Mesothelial cell of epicardium (in vitro differentiated cells): ENCODE data around the gene C1orf87. TPM values are rescaled to one million over a fixed set of nuclear protein-coding genes. Genes with fewer than 3 reads are reported as not detected.

Experiments used
- DNase-seq, 2 experiments: peaks; one replicate each; pipeline ENCODE4 v3.0.0; 2021; ENCODE audit warnings: low spot score in 2 of 2; ENCODE audit not compliant: unreplicated experiment in 2 of 2
- H3K27ac Mint-ChIP-seq: 2 replicates; pipeline ENCODE4 v1.8.0; 2021; ENCODE audit warnings: mixed read lengths
- H3K27me3 Mint-ChIP-seq: 2 replicates; pipeline ENCODE4 v1.8.0; 2021; ENCODE audit warnings: low read depth, mixed read lengths
- H3K36me3 Mint-ChIP-seq: 2 replicates; pipeline ENCODE4 v1.8.0; 2021; ENCODE audit warnings: mixed read lengths
- H3K4me1 Mint-ChIP-seq: 2 replicates; pipeline ENCODE4 v1.8.0; 2021; ENCODE audit warnings: mixed read lengths
- H3K4me3 Mint-ChIP-seq: 2 replicates; pipeline ENCODE4 v1.8.0; 2021; ENCODE audit warnings: mild to moderate bottlenecking, moderate library complexity, mixed read lengths
- H3K9me3 Mint-ChIP-seq: 2 replicates; pipeline ENCODE4 v1.8.0; 2021; ENCODE audit warnings: mixed read lengths
- total RNA-seq: library from RNA; stranded (reverse); gene quantifications from 3 replicates; pipeline ENCODE4 v1.2.1, GENCODE V29; 2021
- TF ChIP-seq, protein P1 (sequence below): fragments of 200-600 bp; sonication (generic); IDR thresholded peaks from one replicate; pipeline ENCODE4 v1.5.0; 2021; ENCODE audit warnings: antibody characterized with exemption; ENCODE audit not compliant: unreplicated experiment

C1orf87 gene, protein sequence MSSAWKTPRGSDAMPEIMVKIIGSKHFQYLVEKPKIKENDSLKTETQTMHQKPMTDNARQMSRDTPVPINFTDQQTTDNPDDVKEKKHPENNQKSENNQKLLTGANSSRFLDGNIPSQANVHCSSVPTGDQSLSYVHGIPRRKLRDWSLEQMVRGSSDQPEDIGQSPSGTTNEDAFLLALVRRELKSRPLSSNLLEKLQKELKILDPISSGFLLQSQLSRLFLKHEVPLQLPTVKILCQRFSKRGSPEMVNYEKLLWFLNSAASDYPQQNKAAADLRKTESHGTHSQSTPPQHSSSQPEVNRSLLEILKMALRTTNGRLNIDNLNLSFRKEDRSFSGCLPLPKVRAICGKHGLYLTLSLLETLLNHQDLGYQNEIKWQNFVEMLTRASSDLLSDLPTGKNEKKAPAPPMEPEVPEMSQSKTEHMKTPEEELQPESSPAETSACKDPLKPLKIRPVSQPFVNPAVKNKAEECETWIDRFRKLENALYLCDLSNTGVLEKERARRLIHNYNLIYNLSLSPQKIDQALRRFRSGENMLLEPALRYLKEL
- total RNA-seq = not detected in 3 replicates

DNA sequence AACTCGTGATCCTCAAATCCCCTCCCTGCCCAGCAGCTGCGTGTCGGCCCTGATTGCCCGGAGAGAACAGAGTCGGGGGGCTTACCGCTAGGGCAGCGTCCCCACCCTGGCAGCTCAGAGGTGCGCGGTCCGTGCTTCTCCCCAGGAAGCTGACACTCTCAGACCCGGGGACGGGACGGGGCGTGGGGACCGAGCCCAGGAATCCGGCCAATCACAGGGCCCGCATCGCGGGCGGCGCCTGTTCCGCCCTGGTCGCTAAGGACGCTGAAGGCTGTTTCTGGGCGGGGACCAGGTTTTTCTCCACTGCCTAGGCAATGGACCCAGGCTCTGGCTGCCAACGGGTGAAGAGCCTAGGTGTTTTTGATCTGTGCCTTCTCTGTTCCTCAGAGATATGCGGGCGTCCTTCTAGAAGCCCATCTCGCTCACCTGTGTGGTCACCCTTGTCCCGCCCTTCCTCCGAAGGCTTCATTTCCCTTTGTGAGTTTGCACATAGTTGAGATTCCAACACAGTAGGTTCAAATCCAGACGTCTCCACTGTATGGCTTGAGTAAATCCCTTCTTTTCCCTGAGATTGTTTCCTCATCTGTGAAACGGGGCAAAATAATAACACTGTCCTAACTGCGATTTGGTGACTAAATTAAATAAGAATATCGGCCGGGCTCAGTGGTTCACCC is at the start of gene C1orf87:
C1orf87 (minus strand) TSS at position 166 of the 674 bp plus-strand sequence. CDS start 1,127 bp downstream, outside the sequence.
- DNase-seq = no peak
- Mint-ChIP-seq H3K4me1 (peaks cover 29% of the 10 kb centered on the region), H3K4me3 (no peak within 1 kb of the TSS), H3K27ac (no peak within 1 kb of the TSS), H3K36me3 (no peaks in the 10 kb centered on the region), H3K27me3 (peaks cover 55% of the 10 kb centered on the region), H3K9me3 (no peaks in the 10 kb centered on the region)
- TF ChIP-seq, protein P1, sequence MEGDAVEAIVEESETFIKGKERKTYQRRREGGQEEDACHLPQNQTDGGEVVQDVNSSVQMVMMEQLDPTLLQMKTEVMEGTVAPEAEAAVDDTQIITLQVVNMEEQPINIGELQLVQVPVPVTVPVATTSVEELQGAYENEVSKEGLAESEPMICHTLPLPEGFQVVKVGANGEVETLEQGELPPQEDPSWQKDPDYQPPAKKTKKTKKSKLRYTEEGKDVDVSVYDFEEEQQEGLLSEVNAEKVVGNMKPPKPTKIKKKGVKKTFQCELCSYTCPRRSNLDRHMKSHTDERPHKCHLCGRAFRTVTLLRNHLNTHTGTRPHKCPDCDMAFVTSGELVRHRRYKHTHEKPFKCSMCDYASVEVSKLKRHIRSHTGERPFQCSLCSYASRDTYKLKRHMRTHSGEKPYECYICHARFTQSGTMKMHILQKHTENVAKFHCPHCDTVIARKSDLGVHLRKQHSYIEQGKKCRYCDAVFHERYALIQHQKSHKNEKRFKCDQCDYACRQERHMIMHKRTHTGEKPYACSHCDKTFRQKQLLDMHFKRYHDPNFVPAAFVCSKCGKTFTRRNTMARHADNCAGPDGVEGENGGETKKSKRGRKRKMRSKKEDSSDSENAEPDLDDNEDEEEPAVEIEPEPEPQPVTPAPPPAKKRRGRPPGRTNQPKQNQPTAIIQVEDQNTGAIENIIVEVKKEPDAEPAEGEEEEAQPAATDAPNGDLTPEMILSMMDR = no peak

DNA sequence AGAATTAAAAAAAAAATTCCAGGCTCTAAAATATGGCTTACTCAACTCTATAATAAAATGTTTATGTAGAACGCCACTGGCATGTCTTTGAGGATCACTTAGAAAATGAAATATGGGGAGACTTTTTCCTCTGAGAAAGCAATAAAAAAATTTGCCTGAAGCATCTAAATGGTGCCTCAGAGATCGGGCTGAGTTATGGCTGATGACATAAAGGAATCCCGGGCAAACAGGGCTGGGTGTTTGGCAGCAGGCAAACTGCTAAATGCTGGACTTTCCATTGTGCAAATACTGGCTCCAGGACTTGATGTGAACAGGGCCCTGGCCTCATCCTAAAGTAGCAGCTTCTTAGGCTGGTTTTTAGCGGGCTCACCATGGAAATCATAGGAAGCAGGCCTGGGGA is 44.5 kb upstream of the C1orf87 start:
- no peak for DNase-seq
- Mint-ChIP-seq H3K4me3 (no peak overlapping the region), H3K27me3 (peaks cover 43% of the 10 kb centered on the region), H3K9me3 (no peaks in the 10 kb centered on the region), H3K4me1 (peaks cover 20% of the 10 kb centered on the region), H3K36me3 (no peaks in the 10 kb centered on the region), H3K27ac (no peak overlapping the region)
- TF ChIP-seq, protein P1 = no peak

DNA sequence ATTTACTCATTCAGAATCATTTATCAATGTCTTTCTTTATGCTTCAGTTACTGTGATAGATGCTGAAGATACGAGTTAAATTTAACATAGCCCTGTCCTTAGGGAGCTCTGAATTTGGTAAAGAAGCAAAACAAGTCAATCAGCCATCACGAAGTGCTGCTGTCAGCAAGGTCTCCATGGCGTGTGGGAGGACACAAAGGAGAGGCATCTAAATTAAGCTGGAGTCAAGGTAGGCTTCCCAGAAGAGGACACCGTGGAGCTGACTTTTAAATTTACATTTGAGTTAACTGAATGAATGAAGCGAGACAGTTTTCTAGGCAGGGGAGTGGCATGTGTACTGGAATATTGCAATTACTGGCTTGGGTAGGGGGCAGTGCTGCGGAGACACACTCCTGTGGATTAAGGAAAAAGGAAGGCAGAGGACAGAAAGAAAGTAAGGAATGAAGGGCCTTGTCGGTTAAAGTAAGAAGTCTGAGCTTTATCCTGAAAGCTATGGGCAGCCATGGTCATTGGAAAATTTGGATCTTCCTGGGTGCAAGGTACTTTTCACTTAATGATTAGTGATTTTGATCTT is 41.3 kb upstream of the C1orf87 start:
- peaks cover 37% of the 10 kb centered on the region for H3K27me3 Mint-ChIP-seq
- H3K4me3 Mint-ChIP-seq = no peak overlapping the region
- H3K9me3 Mint-ChIP-seq = no peaks in the 10 kb centered on the region
- no peak overlapping the region for H3K27ac Mint-ChIP-seq
- no peak for DNase-seq
- H3K4me1 Mint-ChIP-seq = peaks cover 18% of the 10 kb centered on the region
- TF ChIP-seq, protein P1 = no peak
- no peaks in the 10 kb centered on the region for H3K36me3 Mint-ChIP-seq

DNA sequence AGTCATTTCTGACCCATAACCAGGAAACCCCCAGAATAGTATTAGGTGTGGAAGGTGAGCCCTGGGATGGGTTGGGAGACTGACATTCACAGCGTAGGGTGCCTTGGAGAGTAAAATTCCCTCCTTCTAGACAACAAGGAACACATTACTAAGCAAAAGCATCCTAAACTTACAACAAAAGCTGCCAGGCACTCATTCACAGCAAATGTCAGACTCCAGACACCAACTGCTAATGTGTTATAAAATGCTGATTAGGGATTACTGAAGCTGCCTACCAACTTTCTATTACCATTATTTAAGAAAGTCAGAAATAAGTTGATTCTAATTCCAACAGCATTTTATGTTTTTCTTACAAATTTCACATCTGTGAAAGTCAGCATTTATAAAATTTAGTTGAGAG is 40.0 kb upstream of the C1orf87 start:
- Mint-ChIP-seq H3K4me3 (no peak overlapping the region), H3K9me3 (no peaks in the 10 kb centered on the region), H3K36me3 (no peaks in the 10 kb centered on the region), H3K27me3 (peaks cover 37% of the 10 kb centered on the region), H3K4me1 (peaks cover 17% of the 10 kb centered on the region), H3K27ac (no peak overlapping the region)
- DNase-seq = no peak
- TF ChIP-seq, protein P1 = no peak

DNA sequence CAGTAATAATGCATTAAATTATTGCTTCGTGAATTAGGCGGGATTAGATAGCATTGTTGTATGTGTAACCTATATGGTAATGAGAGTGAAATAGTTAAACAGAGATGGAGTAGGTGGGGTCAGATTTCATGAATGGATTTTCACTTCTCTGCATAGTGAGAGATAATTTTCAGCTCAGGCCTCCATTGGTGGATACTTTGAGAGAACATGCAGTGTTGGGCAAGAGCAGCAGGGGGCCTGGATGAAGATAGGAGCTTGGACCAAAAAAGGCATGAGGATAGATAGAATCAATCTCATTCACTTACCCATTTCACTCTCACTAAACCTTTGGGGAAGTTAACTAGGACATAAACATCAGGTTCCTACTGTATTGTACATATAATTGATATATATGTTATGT is 39.5 kb upstream of the C1orf87 start:
- H3K9me3 Mint-ChIP-seq = no peaks in the 10 kb centered on the region
- no peak overlapping the region for H3K4me3 Mint-ChIP-seq
- TF ChIP-seq, protein P1 = no peak
- peaks cover 11% of the 10 kb centered on the region for H3K4me1 Mint-ChIP-seq
- no peaks in the 10 kb centered on the region for H3K36me3 Mint-ChIP-seq
- H3K27me3 Mint-ChIP-seq = peaks cover 37% of the 10 kb centered on the region
- no peak overlapping the region for H3K27ac Mint-ChIP-seq
- no peak for DNase-seq
